Body of pancreas (tissue), 4 donors: ENCODE measurements around the gene WDR5. TPM values are rescaled to one million over a fixed set of nuclear protein-coding genes. Genes with fewer than 3 reads are reported as not detected.

Source experiments
- ATAC-seq: fragments of 150-250 bp; one replicate; pipeline ENCODE4 v1.9.1; 2016
- DNase-seq, 4 donors: peaks; one replicate each; pipeline ENCODE4 v3.0.0-alpha.2; 2019
- H3K27ac ChIP-seq, 4 donors: fragments of 200-600 bp; sonication (generic); 1 replicate in 3 of 4; 2 replicates in 1 of 4; pipeline versions ENCODE4 v1.5.1 to v1.6.1; 2016 to 2019; ENCODE audit warnings: mild to moderate bottlenecking in 1 of 4, mixed read lengths in 1 of 4, moderate library complexity in 1 of 4
- H3K27me3 ChIP-seq, 2 donors: fragments of 200-600 bp; sonication (generic); one replicate each; pipeline ENCODE4 v1.6.0; 2016; ENCODE audit warnings: mild to moderate bottlenecking in 1 of 2
- H3K36me3 ChIP-seq, 2 donors: fragments of 200-600 bp; sonication (generic); replicated peaks in 1 of 2; 2 replicates each; pipeline ENCODE4 v1.5.1; 2016; ENCODE audit warnings: low read depth in 2 of 2; ENCODE audit not compliant: insufficient read depth in 1 of 2
- H3K4me1 ChIP-seq: fragments of 200-600 bp; sonication (generic); one replicate; pipeline ENCODE4 v1.6.0; 2016
- H3K4me3 ChIP-seq, 2 donors: fragments of 200-600 bp; sonication (generic); 1 replicate in 1 of 2; 2 replicates in 1 of 2; pipeline ENCODE4 v1.5.1; 2016 to 2019
- H3K9me3 ChIP-seq, 3 donors: fragments of 200-600 bp; sonication (generic); 1 replicate in 2 of 3; 2 replicates in 1 of 3; pipeline ENCODE4 v1.5.1; 2016
- POLR2A ChIP-seq, 3 donors: fragments of 450-650 bp; IDR thresholded peaks; one replicate each; pipeline ENCODE4 v1.6.1; 2016; ENCODE audit warnings: antibody characterized with exemption in 3 of 3, mild to moderate bottlenecking in 2 of 3
- WGBS, 2 donors: methylation state at CpG; one replicate each; pipeline ENCODE4 v1.1.5; 2017; 5-methylcytosine and 5-hydroxymethylcytosine counted together
- intact Hi-C: fragments of 100-400 bp; cut with DNase I; formaldehyde crosslinking; loops from one replicate; pipeline ENCODE4 v1.15.1; 2023
- total RNA-seq, 2 donors: library from RNA; depleted of rRNA; stranded (reverse); fragments of >200 nt; gene quantifications; one replicate each; pipeline ENCODE4 v1.1.0, GENCODE V29; 2016
- TF ChIP-seq, protein P1 (sequence below), 7 experiments: fragments of 450-650 bp in 4 of 7; fragments of 200-600 bp in 3 of 7; sonication (generic) in 3 of 7; IDR thresholded peaks; one replicate each; pipeline ENCODE4 v1.5.1; 2016 to 2019; ENCODE audit warnings: antibody characterized with exemption in 7 of 7

WDR5 gene
- total RNA-seq, 2 donors from 2014 or later = 12.5 to 19.1 TPM

DNA sequence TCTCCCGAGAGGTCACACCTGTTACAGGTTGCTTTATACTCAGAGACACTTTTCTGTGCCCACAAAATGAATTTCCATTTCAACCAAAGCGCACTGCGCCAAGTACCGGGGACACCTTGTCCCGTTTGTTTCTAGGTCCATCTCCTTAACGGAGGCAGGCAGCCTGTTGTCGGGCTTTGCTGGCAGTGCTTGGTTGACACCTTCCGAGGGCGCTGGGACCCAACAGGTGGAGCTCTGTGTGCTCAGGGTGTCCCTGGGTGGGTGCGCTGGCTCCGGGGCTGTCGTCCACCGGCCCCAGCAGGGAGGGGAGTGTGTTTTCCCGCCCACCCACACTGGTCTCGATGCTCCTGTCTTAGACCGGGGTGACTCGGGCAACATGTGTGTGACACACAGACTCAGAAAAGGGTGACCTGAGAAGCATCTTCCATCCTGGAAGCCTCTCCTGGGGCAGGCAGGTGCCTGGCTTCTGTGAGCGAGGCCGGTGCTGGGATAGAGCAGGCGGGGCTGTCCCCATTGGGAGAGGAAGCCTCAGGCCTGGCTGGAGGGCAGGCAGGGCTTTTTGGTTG is 20.0 kb downstream of the WDR5 start:
- Histone ChIP-seq H3K4me3 (no peak overlapping the region), H3K9me3 (no peaks in the 10 kb centered on the region), H3K27ac (no peak overlapping the region), H3K36me3 (peaks cover 6 to 46% of the 10 kb centered on the region in 2 donors), H3K4me1 (no peaks in the 10 kb centered on the region), H3K27me3 (no peaks in the 10 kb centered on the region)
- intact Hi-C loops = no loop called here
- WGBS, 2 donors = 85% methylated on average over 13 to 20 of the region's 20 CpGs
- DNase-seq (no peak), ATAC-seq (no peak)
- TF ChIP-seq, protein P1, sequence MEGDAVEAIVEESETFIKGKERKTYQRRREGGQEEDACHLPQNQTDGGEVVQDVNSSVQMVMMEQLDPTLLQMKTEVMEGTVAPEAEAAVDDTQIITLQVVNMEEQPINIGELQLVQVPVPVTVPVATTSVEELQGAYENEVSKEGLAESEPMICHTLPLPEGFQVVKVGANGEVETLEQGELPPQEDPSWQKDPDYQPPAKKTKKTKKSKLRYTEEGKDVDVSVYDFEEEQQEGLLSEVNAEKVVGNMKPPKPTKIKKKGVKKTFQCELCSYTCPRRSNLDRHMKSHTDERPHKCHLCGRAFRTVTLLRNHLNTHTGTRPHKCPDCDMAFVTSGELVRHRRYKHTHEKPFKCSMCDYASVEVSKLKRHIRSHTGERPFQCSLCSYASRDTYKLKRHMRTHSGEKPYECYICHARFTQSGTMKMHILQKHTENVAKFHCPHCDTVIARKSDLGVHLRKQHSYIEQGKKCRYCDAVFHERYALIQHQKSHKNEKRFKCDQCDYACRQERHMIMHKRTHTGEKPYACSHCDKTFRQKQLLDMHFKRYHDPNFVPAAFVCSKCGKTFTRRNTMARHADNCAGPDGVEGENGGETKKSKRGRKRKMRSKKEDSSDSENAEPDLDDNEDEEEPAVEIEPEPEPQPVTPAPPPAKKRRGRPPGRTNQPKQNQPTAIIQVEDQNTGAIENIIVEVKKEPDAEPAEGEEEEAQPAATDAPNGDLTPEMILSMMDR (IDR thresholded peaks at IDR 0.05) = no peak
- TF ChIP-seq POLR2A (IDR thresholded peaks at IDR 0.05) = no peak

DNA sequence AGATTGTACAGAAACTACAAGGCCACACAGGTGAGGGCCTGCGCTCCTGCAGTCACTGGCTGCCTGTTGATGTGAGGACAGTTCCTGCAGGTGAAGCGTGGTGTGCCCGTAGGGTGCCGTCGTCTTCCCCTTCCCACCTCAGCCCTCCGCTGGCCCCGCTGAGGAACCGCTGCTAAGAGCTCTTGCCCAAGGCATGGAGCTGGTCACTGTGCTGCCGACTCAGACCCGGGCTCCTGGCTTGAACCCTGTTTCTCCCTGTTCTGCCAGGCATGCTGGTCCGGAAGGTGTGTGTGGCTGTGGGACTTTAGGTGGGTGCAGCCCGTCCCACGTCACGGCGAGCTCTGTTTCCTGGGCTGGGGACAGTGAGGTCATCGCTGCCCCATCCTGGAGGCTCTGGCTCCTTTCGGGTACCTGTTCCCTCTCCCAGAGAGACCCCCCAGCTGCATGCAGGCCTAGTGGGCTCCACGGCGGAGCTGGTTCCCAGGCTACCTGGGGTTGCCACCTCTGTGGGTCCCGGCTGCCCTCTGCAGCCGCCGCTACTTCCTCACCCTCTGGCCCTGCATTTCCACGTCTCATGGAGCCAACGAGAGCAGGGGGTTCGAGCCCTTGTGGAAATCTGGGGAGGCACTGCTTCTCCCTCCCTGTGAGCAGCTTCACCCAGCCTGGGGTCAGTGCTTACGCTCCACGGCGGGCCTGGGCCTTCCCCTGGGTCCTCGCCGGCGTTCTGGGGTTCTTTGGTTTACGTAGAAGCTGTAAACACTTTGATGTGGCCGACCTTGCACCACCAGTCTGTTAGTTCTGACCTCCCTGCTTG is 20.9 kb downstream of the WDR5 start:
- Histone ChIP-seq H3K27me3 (no peaks in the 10 kb centered on the region), H3K9me3 (no peaks in the 10 kb centered on the region), H3K27ac (no peak overlapping the region), H3K4me1 (no peaks in the 10 kb centered on the region), H3K4me3 (no peak overlapping the region), H3K36me3 (peaks cover 6 to 46% of the 10 kb centered on the region in 2 donors)
- ATAC-seq = no peak
- no peak for DNase-seq
- TF ChIP-seq POLR2A (IDR thresholded peaks at IDR 0.05) = no peak
- TF ChIP-seq, protein P1 (IDR thresholded peaks at IDR 0.05) = no peak
- intact Hi-C loops = no loop called here
- 89 to 91% methylated on average over 11 to 33 of the region's 33 CpGs for WGBS, 2 donors

DNA sequence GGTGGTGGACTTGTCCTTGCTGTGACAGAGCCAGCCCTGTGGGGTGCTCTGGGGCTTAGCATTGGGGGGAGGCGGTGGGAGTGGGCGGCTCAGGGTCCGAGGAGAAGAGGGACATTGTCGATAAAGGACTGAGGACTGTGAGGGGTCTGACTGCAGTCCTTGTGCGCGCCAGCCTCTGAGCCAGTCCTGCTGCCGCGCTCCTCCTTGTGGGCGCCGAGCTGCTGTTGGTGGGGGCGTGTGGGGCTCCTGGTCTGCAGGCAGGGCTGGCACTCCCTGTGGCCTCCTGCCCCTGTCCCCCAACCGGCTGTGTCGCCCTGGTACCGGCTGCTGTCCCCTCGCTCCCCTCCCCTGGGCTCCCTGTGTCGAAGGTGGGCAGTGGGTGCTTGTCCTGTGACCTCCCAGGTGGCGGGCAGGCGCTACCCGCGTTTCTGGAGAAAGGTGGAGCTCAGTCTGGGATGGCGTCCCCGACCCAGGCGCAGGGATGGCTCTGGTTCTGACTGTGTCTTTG is 21.6 kb downstream of the WDR5 start:
- peaks cover 6 to 41% of the 10 kb centered on the region in 2 donors for H3K36me3 ChIP-seq
- 94% methylated on average over 16 to 20 of the region's 23 CpGs for WGBS, 2 donors
- ATAC-seq = no peak
- no peak overlapping the region for H3K27ac ChIP-seq
- DNase-seq = no peak
- H3K9me3 ChIP-seq = no peaks in the 10 kb centered on the region
- TF ChIP-seq POLR2A (IDR thresholded peaks at IDR 0.05) = no peak
- TF ChIP-seq, protein P1 (IDR thresholded peaks at IDR 0.05) = no peak
- H3K4me3 ChIP-seq = no peak overlapping the region
- no peaks in the 10 kb centered on the region for H3K4me1 ChIP-seq
- intact Hi-C loops = no loop called here
- H3K27me3 ChIP-seq = no peaks in the 10 kb centered on the region

DNA sequence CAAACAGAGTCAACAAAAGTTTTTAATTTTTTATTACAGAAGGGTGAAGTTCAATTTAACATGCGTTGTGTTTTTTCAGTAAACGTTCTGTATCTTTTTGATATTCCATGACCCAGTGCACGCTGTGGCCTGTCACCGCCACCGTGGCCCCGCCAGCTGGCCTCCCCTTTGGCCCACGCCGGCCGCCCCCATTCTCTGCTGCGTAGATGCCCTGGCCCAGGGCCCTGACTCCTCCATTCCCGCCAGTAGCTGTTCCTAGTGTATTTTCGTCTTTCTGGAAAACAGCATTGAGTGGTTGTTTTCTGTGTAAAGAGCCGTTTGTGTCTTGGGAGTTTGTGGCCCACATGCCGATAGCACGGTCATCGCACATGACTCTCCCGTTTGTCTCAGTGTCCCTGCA is 22.4 kb downstream of the WDR5 start:
- Histone ChIP-seq H3K4me3 (no peak overlapping the region), H3K4me1 (no peaks in the 10 kb centered on the region), H3K36me3 (peaks cover 6 to 38% of the 10 kb centered on the region in 2 donors), H3K9me3 (no peaks in the 10 kb centered on the region), H3K27me3 (no peaks in the 10 kb centered on the region), H3K27ac (no peak overlapping the region)
- ATAC-seq = no peak
- 84 to 87% methylated on average over 17 of the region's 17 CpGs for WGBS, 2 donors
- DNase-seq = no peak
- intact Hi-C loops = no loop called here
- TF ChIP-seq, protein P1 (IDR thresholded peaks at IDR 0.05) = no peak
- TF ChIP-seq POLR2A (IDR thresholded peaks at IDR 0.05) = no peak
